Fibroblast of lung (primary cell): ENCODE data around the gene HIC2.

Experiments
- CTCF ChIP-seq, 2 donors: IDR thresholded peaks in 1 of 2; conservative IDR thresholded peaks in 1 of 2; 1 replicate in 1 of 2; 2 replicates in 1 of 2; pipeline ENCODE4 v1.5.1; 2011 to 2012; ENCODE audit warnings: low read length in 2 of 2, control low read depth in 1 of 2, inconsistent platforms in 1 of 2, low read depth in 1 of 2, mild to moderate bottlenecking in 1 of 2
- EZH2 ChIP-seq: IDR thresholded peaks from 2 replicates; pipeline ENCODE4 v1.5.1; 2012; ENCODE audit warnings: low read length, control low read depth, mild to moderate bottlenecking; ENCODE audit errors: missing control alignments

DNA sequence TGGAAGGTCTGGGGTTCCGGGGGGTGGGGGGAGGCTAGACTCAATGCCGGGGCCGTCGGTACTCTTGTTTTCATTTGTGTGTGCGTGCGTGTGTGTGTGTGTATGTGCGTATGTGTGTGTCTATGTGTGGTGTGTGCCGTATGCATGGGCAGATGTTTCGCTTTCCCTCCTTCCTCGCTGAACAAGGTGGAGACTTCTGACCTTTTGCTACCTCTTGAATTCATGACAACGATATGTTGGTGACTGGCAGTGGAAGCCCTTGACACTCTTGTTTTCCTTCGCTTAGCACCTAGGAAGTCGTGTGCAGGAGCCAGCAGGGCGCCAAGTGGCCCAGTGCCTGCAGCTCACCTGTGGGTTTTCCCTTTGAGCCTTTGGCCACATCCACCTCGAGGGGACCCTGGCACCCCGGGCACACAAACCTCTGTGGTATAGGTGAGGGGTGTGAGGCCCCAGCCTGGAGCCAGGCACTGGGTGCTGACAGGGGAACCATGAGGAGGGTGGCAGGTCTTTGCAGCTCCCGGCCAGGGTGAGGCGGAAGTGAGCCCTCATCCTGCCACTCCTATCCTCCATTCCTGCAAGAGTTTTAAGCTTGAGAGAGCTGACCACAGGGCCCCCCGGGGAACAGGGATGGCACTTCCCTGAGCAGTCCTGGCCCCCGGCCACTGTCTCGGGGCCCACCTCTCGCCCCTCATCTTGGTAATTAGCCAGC lies 30.7 kb downstream of the HIC2 start:
- TF ChIP-seq CTCF (conservative IDR thresholded peaks at IDR 0.05 in 1 of 2, IDR thresholded peaks at IDR 0.05 in 1 of 2; ENCODE audit: low read depth in 1 of 2, low read length in 2 of 2), result peak in 1 of 2 donors; percentile 15
- TF ChIP-seq EZH2, result no peak
